HG02970 (cell line): ENCODE data around the gene PRKAG2.
"Not testable (repeated sequence)": the region's sequence is repeated elsewhere in the genome, so short reads cannot be mapped to it uniquely, and the experiment has no call there.

Experiments used
- ATAC-seq: cut with Tn5 transposase; IDR thresholded peaks from one replicate; pipeline ENCODE4 v1.9.1; 2021; ENCODE audit warnings: mild to moderate bottlenecking, moderate library complexity, moderate number of reproducible peaks; ENCODE audit not compliant: unreplicated experiment, low FRiP score

PRKAG2 gene

DNA sequence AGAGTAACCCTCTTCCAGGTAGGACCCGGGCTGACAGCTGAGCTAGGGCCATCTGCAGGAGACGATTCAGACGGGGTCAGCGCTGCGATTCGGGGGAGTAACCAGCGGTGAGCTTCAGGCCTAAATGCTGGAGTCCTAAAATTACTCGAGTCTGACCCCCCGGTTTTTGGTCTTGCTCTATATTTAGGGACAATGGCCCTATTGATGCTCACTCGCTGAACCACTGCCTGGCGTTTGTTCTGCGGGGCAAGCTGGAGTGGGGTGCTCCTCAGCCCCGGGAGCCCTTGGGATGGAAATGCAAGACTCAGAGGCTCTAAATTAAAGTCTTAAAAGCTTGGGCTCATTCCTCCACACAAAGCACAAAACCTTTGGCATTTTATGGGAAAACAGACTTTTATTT is 120.0 kb downstream of the PRKAG2 start:
- no peak for ATAC-seq

DNA sequence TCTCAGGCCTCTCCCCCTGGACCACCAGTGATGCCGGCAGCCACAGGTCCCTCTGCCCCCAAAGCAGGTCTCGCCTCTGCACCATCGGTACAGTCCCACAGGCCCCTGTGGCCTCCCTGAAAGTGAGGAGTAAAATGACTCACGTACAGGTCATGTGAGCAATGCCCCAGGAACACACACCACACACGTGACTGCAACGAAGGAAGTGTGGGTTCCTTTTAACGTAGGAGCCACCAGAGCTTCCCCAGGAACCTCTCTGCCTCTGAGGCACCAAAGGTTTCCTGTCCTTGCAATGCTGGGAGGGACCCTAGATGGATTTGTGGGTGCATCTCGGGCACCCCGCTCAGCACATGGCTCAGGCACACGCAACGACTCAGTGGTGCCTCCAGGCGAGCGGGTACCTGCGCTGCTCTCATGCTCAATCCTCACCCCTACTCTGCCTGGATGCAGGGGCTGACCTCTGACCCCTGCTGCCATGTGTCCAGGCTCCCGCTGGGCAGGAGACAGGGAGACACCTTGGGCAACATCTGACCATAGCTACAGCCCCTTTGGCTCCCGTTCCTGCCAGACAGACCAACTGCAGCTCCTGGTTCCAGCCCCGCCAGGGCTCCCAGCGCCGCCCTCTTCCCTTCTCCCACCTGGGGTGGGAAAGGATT is 120.7 kb downstream of the PRKAG2 start:
- no peak for ATAC-seq

DNA sequence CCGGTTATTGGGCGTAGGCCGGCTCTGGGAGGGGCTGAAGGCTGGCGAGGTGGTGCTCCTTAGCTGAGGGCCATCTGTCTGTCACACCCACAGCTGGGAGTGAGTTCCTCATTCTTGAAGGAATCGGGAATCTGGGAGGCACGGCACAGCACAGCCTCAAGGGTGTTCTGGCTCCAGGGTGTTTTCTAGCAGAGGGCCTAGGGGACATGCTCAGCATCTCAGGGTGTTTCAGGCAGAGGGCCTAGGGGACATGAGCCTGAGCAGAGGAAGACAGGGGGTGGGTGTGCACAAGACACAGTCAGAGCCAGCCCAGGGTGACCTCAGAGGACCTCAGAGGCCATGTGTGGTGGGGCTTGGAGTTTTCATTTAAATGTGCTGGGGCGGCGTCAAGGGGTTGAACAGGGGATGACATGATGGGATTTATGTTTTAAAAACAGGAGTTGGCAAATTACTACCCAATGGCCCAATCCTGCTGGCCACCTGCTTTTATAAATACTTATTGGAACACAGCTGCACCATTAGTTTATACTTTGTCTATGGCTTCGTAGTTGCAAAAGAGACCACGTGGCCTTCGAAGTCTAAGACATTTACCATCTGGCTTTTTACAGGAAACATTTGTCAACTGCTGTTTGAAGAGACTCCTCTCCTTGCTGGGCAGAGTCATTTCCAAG is 121.6 kb downstream of the PRKAG2 start:
- ATAC-seq, result no peak

- no peak for ATAC-seq
Measured at GRCh38 chr7:151754688-151755130, 122.2 kb downstream of the PRKAG2 start.

GRCh38 chr7:151754142-151754590 is 122.7 kb downstream of the PRKAG2 start:
- ATAC-seq, result no peak

GRCh38 chr7:151752816-151753595 is 123.9 kb downstream of the PRKAG2 start:
- ATAC-seq, result no peak

DNA sequence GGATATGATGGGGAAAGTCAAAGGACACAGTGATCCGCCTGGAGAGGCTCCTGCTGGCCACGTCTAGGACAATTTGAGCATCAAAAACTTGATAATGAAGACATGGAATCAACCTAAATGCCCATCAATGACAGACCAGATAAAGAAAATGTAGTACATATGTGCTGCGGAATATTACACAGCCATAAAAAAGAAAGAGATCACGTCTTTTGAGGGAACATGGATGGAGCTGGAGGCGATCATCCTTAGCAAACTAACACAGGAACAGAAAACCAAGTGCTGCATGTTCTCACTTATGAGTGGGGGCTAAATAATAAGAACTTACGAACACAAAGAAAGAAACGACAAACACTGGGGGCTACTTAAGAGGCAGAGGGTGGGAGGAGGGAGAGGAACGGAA is 124.9 kb downstream of the PRKAG2 start:
- no peak for ATAC-seq

- ATAC-seq, result no peak
Measured at GRCh38 chr7:151748733-151749132, 128.2 kb downstream of the PRKAG2 start.

DNA sequence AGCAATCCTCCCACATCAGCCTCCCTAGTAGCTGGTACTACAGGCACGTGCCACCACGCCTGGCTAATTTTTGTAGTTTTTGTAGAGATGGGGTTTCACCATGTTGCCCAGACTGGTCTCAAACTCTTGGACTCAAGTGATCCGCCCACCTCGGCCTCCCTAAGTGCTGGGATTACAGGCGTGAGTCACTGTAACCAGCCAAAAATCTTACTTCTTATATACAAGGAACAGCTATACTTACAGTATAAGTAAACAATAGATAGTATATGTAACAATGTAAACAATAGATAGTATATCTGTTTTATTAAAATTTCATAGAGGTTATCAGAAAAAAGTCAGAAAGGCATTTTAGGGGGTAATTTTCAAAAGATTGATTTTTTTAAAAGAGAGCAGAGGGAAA is 128.9 kb downstream of the PRKAG2 start:
- ATAC-seq, result not testable (repeated sequence)

DNA sequence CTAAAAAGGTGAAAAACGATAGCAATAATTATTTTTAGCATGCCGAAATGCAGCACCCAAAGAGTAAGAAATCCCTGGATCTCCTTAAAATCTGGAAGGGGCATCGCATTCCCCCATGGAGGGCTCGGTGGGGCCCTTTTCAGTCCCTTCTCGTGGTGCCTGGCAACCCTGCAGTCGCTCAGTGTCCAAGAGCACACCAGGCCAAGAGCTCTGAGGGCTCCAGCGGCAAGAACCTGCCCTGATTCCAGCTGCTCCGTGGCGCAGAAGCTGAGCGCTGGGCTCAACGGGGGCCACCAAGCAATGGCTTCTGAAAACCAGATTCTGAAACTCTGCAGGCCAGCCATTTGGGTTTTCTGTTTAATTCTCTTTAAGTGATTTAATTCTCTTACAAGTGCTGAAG is 131.2 kb downstream of the PRKAG2 start:
- ATAC-seq, result no peak

- no peak for ATAC-seq
Measured at GRCh38 chr7:151744656-151745638, 132.0 kb downstream of the PRKAG2 start.

GRCh38 chr7:151744051-151744580 is 132.8 kb downstream of the PRKAG2 start:
- ATAC-seq, result no peak

DNA sequence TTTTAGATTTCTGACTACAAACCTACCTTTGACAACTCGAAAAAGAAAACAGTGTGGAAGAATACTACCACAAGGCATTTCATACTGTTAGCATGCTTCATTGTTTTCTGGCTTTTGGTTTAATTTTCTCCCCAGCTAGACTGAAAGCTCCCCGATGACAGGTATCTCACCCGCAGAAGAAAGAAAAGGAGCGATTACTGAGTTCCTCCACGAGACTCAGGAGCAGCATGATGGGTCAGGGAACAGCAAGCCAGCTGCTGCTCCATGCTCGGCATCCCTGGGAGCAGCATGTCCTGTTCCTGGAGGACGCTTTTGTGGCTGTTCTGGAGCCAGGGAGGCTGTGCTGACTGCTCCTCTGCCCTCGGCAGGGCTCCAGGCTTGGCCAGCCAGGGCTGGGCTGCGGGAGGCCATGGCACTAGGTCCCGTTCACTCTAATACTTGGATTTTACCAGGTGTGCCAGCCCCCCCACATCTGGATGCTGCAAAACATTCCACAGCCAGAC is 133.4 kb downstream of the PRKAG2 start:
- no peak for ATAC-seq

DNA sequence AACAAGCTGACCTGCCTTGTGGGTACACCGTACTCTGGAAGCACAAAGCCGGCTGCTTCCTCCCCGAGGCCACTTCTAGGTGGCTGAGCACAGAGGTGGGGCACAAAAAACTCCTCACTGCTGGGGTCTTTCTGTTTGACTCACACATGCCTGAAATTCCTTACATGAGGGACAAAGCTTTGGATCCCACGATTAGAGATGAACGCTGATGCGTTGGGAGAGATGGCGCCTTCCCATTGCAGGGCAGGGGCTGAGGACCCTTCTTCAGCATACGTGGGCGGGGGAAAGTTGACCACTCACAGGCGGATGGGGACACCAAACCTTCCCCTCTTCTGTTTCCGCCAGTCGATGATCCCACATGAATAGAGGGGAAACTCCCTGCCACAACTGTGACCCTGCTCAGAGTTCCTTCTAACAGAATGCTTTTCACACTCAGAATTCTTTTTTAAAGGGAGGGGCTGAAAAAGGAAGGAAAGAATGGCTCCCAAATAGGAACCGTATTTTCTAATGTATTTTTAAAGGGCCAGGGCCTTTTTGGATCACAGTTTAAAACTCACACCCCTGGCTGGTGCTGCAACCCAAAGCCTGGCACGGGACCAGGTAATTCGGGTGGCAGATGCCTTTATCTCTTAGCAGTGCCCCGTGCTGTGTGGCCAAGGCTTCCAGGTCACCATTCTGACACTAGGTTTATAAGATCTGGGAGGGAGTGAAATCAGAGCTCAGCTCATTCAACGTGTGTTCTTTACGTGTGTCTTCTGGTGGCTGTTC is 134.0 kb downstream of the PRKAG2 start:
- no peak for ATAC-seq

DNA sequence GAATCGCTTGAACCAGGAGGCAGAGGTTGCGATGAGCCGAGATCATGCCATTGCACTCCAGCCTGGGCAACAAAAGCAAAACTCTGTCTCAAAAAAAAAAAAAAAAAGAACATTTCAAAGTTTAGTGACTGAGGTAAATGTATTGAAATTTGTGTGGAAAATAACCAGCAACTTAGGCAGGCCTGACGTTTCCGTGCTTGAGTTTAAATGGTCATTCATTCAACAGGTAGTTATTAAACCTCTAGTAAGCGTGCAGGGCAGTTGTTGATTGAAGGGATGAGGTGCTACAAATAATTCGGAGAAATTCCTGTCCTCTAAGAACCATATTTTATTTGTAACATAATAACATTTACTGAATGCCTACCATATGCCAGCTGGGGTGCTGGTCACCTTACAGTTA is 135.3 kb downstream of the PRKAG2 start:
- ATAC-seq, result no peak

GRCh38 chr7:151740081-151740851 is 136.6 kb downstream of the PRKAG2 start:
- ATAC-seq, result no peak

DNA sequence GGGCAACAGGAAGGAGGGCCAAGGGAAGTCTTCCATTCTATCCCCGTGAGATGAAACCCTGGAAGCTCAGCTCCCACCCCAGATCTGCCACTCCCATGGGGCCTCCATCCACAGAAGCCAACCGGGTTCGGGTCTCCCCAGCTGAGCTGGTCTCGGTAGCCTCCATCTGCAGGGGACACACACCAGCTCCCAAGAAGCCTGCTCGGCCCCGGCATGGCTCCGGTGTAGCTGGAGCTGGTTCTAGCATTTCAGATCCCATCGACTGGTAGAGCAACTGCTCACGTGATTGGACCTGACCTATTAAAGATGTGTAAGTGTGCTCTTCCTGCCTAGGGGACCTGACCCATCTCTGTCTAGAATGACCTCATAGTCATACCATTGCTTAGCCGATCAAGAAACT is 138.0 kb downstream of the PRKAG2 start:
- no peak for ATAC-seq

DNA sequence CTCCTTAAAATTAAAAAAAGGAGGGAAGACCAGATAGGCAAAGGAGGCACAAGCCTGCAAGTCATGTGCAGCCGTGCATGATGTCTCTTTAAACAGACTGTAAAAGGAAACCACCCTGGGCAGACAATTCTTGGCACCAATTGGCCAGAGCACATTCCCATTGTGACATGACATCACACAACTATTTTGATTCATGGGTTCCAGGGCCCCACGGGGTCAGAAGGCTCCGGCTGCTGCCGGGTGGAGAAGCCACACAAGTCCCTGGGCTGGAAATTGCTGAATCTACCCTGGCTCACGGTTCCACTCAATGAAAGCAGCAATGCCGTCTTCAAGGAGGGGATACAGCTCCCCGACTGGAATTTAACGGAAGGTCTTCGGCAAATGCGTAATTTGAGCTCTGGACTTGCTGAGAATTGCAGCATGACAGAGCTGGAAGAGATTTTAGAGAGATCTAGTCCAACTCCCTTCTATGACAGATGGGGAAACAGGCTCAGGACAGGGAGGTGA is 140.5 kb downstream of the PRKAG2 start:
- ATAC-seq, result no peak
